ENCODE measurements around the gene CAMTA1. TPM values are rescaled to one million over a fixed set of nuclear protein-coding genes. Genes with fewer than 3 reads are reported as not detected.

The CAMTA1 gene
- total RNA-seq, 1 experiment from 2014 or later, result 69.5 TPM

- Histone ChIP-seq H4K20me1 (ENCODE audit: insufficient read depth) (no peaks in the 10 kb centered on the region), H3K27me3 (ENCODE audit: insufficient read depth, low read length) (0 out of 2 replicates have a peak, but pooled peaks cover 4% of the 10 kb centered on the region), H3K27ac (ENCODE audit: low read depth, low read length) (no peak overlapping the region), H3K4me2 (ENCODE audit: low read length) (no peak overlapping the region), H3K4me3 (replicated peaks in 1 of 2; ENCODE audit: low read depth in 1 of 2, low read length in 2 of 2) (no peak overlapping the region), H3K79me2 (ENCODE audit: insufficient read depth, low read length) (no peaks in the 10 kb centered on the region), H3K4me1 (ENCODE audit: control insufficient read depth in 1 of 2, insufficient read depth in 2 of 2, low read length in 2 of 2) (no peaks in the 10 kb centered on the region), H3K36me3 (ENCODE audit: control insufficient read depth in 1 of 2, insufficient read depth in 2 of 2, low read length in 2 of 2) (no peaks in the 10 kb centered on the region), H3K9ac (ENCODE audit: low read length) (no peak overlapping the region), H3K9me3 (ENCODE audit: control insufficient read depth in 1 of 2, insufficient read depth in 1 of 2, low read depth in 1 of 2, low read length in 2 of 2) (no peaks in the 10 kb centered on the region), H2AFZ (ENCODE audit: low read depth, low read length, poor library complexity, severe bottlenecking) (no peak overlapping the region), H3K9me2 (ENCODE audit: insufficient read depth) (no peaks in the 10 kb centered on the region)
- ChIA-PET POLR2A (no interaction called here), CTCF (no interaction called here), RAD21 (ENCODE audit: low non-redundant PET in 1 of 2, low total read pairs in 2 of 2, uncharacterized antibody in 2 of 2, unreplicated experiment in 2 of 2) (no interaction called here)
- no peak for ATAC-seq
- no peak for TF ChIP-seq ELF1 (IDR thresholded peaks at IDR 0.05; ENCODE audit: borderline replicate concordance, low read depth)
- TF ChIP-seq EZH2phosphoT487 (IDR thresholded peaks at IDR 0.05; ENCODE audit: borderline replicate concordance), result no peak
- TF ChIP-seq SIN3A (IDR thresholded peaks at IDR 0.05; ENCODE audit: low read depth), result no peak
- no peak for DNase-seq (ENCODE audit: low read depth, low spot score)
- intact Hi-C loops (cut with micrococcal nuclease), result no loop called here
- no TSS peak for BruUV-seq (replicated peaks)
Measured at GRCh38 chr1:7609311-7609994, 824.2 kb downstream of the CAMTA1 start.

- no peaks in the 10 kb centered on the region for H4K20me1 ChIP-seq (ENCODE audit: insufficient read depth)
- POLR2A ChIA-PET, result no interaction called here
- H2AFZ ChIP-seq (ENCODE audit: low read depth, low read length, poor library complexity, severe bottlenecking), result no peak overlapping the region
- no peak for DNase-seq (ENCODE audit: low read depth, low spot score)
- no peak overlapping the region for H3K4me2 ChIP-seq (ENCODE audit: low read length)
- intact Hi-C loops (cut with micrococcal nuclease), result loop anchor here (10.0 kb wide), 1 partner anchor 535 kb away; no protein-coding TSS in a partner anchor
- peaks cover 9% of the 10 kb centered on the region; the same call in 1 of the 2 replicates for H3K27me3 ChIP-seq (ENCODE audit: insufficient read depth, low read length)
- H3K4me1 ChIP-seq (ENCODE audit: control insufficient read depth in 1 of 2, insufficient read depth in 2 of 2, low read length in 2 of 2), result no peaks in the 10 kb centered on the region
- CTCF ChIA-PET, result no interaction called here
- RAD21 ChIA-PET (ENCODE audit: low non-redundant PET in 1 of 2, low total read pairs in 2 of 2, uncharacterized antibody in 2 of 2, unreplicated experiment in 2 of 2), result no interaction called here
- no peaks in the 10 kb centered on the region for H3K9me3 ChIP-seq (ENCODE audit: control insufficient read depth in 1 of 2, insufficient read depth in 1 of 2, low read depth in 1 of 2, low read length in 2 of 2)
- no peaks in the 10 kb centered on the region for H3K36me3 ChIP-seq (ENCODE audit: control insufficient read depth in 1 of 2, insufficient read depth in 2 of 2, low read length in 2 of 2)
- H3K79me2 ChIP-seq (ENCODE audit: insufficient read depth, low read length), result no peaks in the 10 kb centered on the region
- BruUV-seq (replicated peaks), result no TSS peak
- no peak overlapping the region for H3K4me3 ChIP-seq (replicated peaks in 1 of 2; ENCODE audit: low read depth in 1 of 2, low read length in 2 of 2)
- TF ChIP-seq ZBTB33 (IDR thresholded peaks at IDR 0.05; ENCODE audit: extremely low read depth, insufficient replicate concordance, low read length) (no peak), ZNF274 (IDR thresholded peaks at IDR 0.05; ENCODE audit: low read depth, low read length) (no peak), YY1 (IDR thresholded peaks at IDR 0.05; ENCODE audit: extremely low read depth, insufficient replicate concordance, low read depth, low read length) (no peak), CTCF (IDR thresholded peaks at IDR 0.05 in 2 of 3, conservative IDR thresholded peaks at IDR 0.05 in 1 of 3; ENCODE audit: borderline replicate concordance in 1 of 3, insufficient read depth in 1 of 3, low read depth in 2 of 3, low read length in 2 of 3) (no peak), ZFX (IDR thresholded peaks at IDR 0.05) (no peak), EZH2phosphoT487 (IDR thresholded peaks at IDR 0.05; ENCODE audit: borderline replicate concordance) (no peak), FOSL1 (IDR thresholded peaks at IDR 0.05; ENCODE audit: low read depth) (no peak), SRF (IDR thresholded peaks at IDR 0.05; ENCODE audit: low read depth) (no peak), ATF3 (IDR thresholded peaks at IDR 0.05) (no peak), SIN3A (IDR thresholded peaks at IDR 0.05; ENCODE audit: low read depth) (no peak), EZH2 (IDR thresholded peaks at IDR 0.05) (no peak)
- no peak for ATAC-seq
- no peak overlapping the region for H3K9ac ChIP-seq (ENCODE audit: low read length)
- H3K9me2 ChIP-seq (ENCODE audit: insufficient read depth), result no peaks in the 10 kb centered on the region
- no peak overlapping the region for H3K27ac ChIP-seq (ENCODE audit: low read depth, low read length)
Measured at GRCh38 chr1:7610106-7610731, 825.0 kb downstream of the CAMTA1 start.

Measured in HCT116 (cell line).